Right ventricle myocardium inferior (tissue), 1 donor: Measurements from ENCODE around the gene SCN11A. TPM values are rescaled to one million over a fixed set of nuclear protein-coding genes. Genes with fewer than 3 reads are reported as not detected.

Experiments
- ATAC-seq: fragments of 200-7000 bp; cut with Tn5 transposase; one replicate; pipeline ENCODE4 v1.9.1; 2020; ENCODE audit warnings: mild to moderate bottlenecking, moderate library complexity
- DNase-seq: peaks from one replicate; pipeline ENCODE4 v3.0.0; 2021; ENCODE audit errors: missing footprints
- intact Hi-C: fragments of 100-400 bp; cut with DNase I; formaldehyde crosslinking; loops from one replicate; pipeline ENCODE4 v1.11.0; 2022
- total RNA-seq: library from RNA; stranded (reverse); fragmentation: NEBNext Ultra II Directional; extraction: Animal tissue kit (Norgen Biotek cat#: 25700); gene quantifications from one replicate; pipeline ENCODE4 v1.2.1, GENCODE V29; 2021
- donor health status: DM: no; HTN: yes; CAD: no; lungs with severe emphysema.

Gene SCN11A
- total RNA-seq, 1 donor from 2014 or later: 0.08 TPM

DNA sequence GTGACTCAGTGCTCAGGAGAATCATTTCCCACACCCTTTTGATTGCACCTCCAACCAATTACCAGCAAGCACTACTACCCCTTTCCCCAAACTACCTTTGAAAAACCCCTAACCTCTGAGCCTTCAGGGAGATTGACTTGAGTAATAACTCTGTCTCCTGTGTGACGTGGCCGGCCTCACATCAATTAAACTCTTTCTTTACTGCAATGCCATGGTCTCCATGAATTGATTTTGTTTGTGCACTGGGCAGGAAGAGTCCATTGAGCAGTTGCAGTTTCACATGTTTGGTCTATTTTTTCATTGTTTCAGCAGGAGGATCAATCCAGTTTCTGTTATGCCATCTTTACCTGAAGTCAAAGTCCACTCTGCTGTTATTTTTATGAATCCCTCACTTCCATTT lies 32.4 kb downstream of the SCN11A start:
- no peak for ATAC-seq
- intact Hi-C loops: no loop called here
- no peak for DNase-seq

GRCh38 chr3:39015418-39015817 lies 36.3 kb downstream of the SCN11A start:
- ATAC-seq: no peak
- intact Hi-C loops: no loop called here
- no peak for DNase-seq

GRCh38 chr3:39013921-39014509 lies 37.7 kb downstream of the SCN11A start:
- intact Hi-C loops: no loop called here

DNA sequence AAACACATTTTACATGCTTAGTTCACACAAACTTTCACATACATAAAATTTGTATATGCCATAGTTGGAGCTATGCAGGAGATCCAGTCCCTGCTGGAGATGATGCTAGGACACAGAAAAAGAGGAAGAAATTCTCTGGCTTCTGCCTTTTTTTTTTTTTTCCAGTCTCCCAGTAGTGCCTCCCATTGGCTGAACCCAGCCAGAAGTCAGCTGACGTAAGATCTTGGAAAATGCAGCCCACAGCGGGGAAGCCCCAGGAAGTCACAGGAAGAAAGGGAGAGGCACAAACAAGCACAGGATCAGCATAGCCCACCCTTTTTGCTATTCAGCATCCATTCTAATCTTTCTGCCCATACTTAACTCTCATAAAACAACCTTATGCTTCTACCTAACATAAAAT lies 38.5 kb downstream of the SCN11A start:
- no peak for DNase-seq
- ATAC-seq: no peak
- intact Hi-C loops: no loop called here

More at GRCh38 chr3:39013921-39014509, 37.7 kb downstream of the SCN11A start:
- DNase-seq (no peak), ATAC-seq (no peak)

DNA sequence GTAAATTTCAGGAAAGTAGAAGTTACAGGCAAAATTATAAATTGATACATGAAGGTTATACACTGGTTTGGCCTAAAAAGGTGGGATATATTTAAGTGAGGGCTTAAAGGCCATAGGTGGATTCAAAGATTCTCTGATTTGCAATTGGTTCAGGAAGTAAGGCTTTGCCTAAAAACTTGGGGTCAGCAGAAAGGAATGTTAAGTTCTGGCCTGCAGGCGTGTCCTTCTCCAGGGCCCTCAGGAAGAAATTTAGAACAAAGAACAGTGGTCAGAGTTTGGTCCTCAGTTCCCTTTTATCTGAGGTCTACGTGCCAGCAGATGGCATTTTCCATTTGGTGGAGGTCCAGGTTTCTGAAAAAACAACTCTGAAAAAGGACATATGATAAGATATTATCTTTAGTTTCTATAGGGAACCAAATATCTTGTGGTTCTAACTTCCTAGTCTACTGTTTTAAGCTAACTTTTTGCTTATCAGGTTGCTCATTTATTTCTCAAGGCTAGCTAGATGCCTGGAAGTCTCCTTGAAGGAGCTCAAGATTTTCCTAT lies 40.5 kb downstream of the SCN11A start:
- no peak for ATAC-seq
- DNase-seq: no peak
- intact Hi-C loops: no loop called here

- ATAC-seq (no peak), DNase-seq (no peak)
- intact Hi-C loops: no loop called here
These were observed 46.4 kb downstream of the SCN11A start for GRCh38 chr3:39005295-39005694.

Other genes starting within 250 kb of the SCN11A start
- gene SCN10A, start 235.7 kb downstream of the SCN11A start, total RNA-seq: 0.14 TPM
- 28.9 TPM for gene WDR48, start 72 bp upstream of the SCN11A start, total RNA-seq
- 45.6 TPM for gene GORASP1, start 55.7 kb upstream of the SCN11A start, total RNA-seq
- 1.2 TPM for gene TTC21A, start 55.7 kb upstream of the SCN11A start, total RNA-seq
- gene CSRNP1, start 101.6 kb upstream of the SCN11A start, total RNA-seq: 12.9 TPM
- gene XIRP1, start 140.7 kb upstream of the SCN11A start, total RNA-seq: 317 TPM
- 2.1 TPM for gene CX3CR1, start 228.1 kb upstream of the SCN11A start, total RNA-seq